GM21360 (cell line): ENCODE measurements around the gene CYP4F22.
A peak's percentile ranks its signal among the peaks of the same experiment; 100 is the strongest.
"Not testable (repeated sequence)": the region's sequence is repeated elsewhere in the genome, so short reads cannot be mapped to it uniquely, and the experiment has no call there.

Source experiments
- ATAC-seq: cut with Tn5 transposase; IDR thresholded peaks from one replicate; pipeline ENCODE4 v1.9.1; 2021; ENCODE audit warnings: mild to moderate bottlenecking, moderate library complexity; ENCODE audit not compliant: unreplicated experiment

The CYP4F22 gene

GRCh38 chr19:15533522-15533830, 25.2 kb downstream of the CYP4F22 start:
- ATAC-seq: not testable (repeated sequence)

GRCh38 chr19:15534957-15535864, 26.9 kb downstream of the CYP4F22 start:
- no peak for ATAC-seq

- no peak for ATAC-seq
Observed at GRCh38 chr19:15536350-15536749, 28.0 kb downstream of the CYP4F22 start.

GRCh38 chr19:15538774-15539173, 30.4 kb downstream of the CYP4F22 start:
- ATAC-seq: no peak

GRCh38 chr19:15539638-15540037, 31.3 kb downstream of the CYP4F22 start:
- no peak for ATAC-seq

GRCh38 chr19:15540435-15540834, 32.1 kb downstream of the CYP4F22 start:
- ATAC-seq: no peak

- no peak for ATAC-seq
Observed at GRCh38 chr19:15544283-15544682, 36.0 kb downstream of the CYP4F22 start.

GRCh38 chr19:15544970-15545369, 36.6 kb downstream of the CYP4F22 start:
- no peak for ATAC-seq

GRCh38 chr19:15548648-15549047, 40.3 kb downstream of the CYP4F22 start:
- ATAC-seq: no peak

GRCh38 chr19:15549581-15549980, 41.3 kb downstream of the CYP4F22 start:
- no peak for ATAC-seq

GRCh38 chr19:15550273-15550672, 41.9 kb downstream of the CYP4F22 start:
- no peak for ATAC-seq

GRCh38 chr19:15550929-15551292, 42.6 kb downstream of the CYP4F22 start:
- ATAC-seq: no peak

- no peak for ATAC-seq
Observed at GRCh38 chr19:15551293-15552004, 43.1 kb downstream of the CYP4F22 start.

- no peak for ATAC-seq
Observed at GRCh38 chr19:15555021-15555420, 46.7 kb downstream of the CYP4F22 start.

GRCh38 chr19:15555759-15556633, 47.7 kb downstream of the CYP4F22 start:
- ATAC-seq: peak; percentile 69

- ATAC-seq: no peak
Observed at GRCh38 chr19:15556634-15557181, 48.4 kb downstream of the CYP4F22 start.

- no peak for ATAC-seq
Observed at GRCh38 chr19:15557223-15557622, 48.9 kb downstream of the CYP4F22 start.

GRCh38 chr19:15562145-15562544, 53.8 kb downstream of the CYP4F22 start:
- no peak for ATAC-seq

GRCh38 chr19:15562861-15563260, 54.5 kb downstream of the CYP4F22 start:
- no peak for ATAC-seq

- no peak for ATAC-seq
Observed at GRCh38 chr19:15563325-15563794, 55.0 kb downstream of the CYP4F22 start.

GRCh38 chr19:15563931-15564330, 55.6 kb downstream of the CYP4F22 start:
- ATAC-seq: no peak
